ENCODE results near the gene SCD.
"Not testable (repeated sequence)": the region's sequence is repeated elsewhere in the genome, so short reads cannot be mapped to it uniquely, and the experiment has no call there.

The SCD gene

DNA sequence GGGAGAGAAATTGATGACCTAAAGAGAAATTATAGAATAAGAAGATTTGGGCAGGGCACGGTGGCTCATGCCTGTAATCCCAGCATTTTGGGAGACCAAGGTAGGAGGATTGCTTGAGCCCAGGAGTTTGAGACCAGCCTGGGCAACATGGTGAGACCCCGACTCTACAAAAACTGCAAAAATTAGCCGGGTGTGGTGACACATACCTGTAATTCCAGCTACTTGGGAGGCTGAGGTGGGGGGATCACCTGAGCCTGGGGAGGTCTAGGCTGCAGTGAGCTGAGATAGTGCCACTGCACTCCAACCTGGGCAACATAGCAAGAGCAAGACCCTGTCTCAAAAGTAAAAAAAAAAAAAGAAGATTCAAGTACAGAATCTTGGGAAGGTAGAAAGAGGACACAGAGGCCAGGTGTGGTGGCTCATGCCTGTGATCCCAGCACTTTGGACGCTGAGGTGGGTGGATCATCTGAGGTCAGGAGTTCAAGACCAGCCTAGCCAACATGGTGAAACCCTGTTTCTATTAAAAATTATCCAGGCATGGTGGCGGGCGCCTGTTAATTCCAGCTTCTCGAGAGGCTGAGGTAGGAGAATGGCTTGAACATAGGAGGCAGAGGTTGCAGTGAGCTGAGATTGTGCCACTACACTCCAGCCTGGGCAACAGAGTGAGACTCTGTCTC, 27.8 kb downstream of the SCD start:
- in situ Hi-C loops (cut with HindIII; ENCODE audit: low pct_ligation_motif_present, low pct_unique_long_range_greater_than_20kb, low sequenced_read_pairs); DNase-seq: not testable (repeated sequence)

DNA sequence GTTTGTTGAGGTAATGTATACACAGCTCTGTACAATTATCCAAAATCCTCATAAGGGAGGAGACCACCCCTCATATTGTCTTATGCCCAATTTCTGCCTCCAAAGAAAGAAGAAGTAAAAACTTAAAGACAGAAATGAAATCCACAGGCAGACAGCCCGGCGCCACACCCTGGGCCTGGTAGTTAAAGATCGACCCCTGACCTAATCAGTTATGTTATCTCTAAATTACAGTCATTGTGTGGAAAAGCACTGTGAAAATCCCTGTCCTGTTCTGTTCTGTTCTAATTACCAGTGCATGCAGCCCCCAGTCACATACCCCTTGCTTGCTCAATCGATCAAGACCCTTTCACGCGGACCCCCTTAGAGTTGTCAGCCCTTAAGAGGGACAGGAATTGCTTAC, 29.6 kb downstream of the SCD start:
- in situ Hi-C loops (cut with HindIII; ENCODE audit: low pct_ligation_motif_present, low pct_unique_long_range_greater_than_20kb, low sequenced_read_pairs); DNase-seq: not testable (repeated sequence)

- DNase-seq: no peak
- in situ Hi-C loops (cut with HindIII; ENCODE audit: low pct_ligation_motif_present, low pct_unique_long_range_greater_than_20kb, low sequenced_read_pairs): no loop called here
Observed at GRCh38 chr10:100377830-100378229, 30.8 kb downstream of the SCD start.

GRCh38 chr10:100380400-100380799, 33.4 kb downstream of the SCD start:
- DNase-seq: no peak
- in situ Hi-C loops (cut with HindIII; ENCODE audit: low pct_ligation_motif_present, low pct_unique_long_range_greater_than_20kb, low sequenced_read_pairs): no loop called here

- no peak for DNase-seq
- in situ Hi-C loops (cut with HindIII; ENCODE audit: low pct_ligation_motif_present, low pct_unique_long_range_greater_than_20kb, low sequenced_read_pairs): no loop called here
Observed at GRCh38 chr10:100382553-100382952, 35.5 kb downstream of the SCD start.

GRCh38 chr10:100383251-100383650, 36.2 kb downstream of the SCD start:
- in situ Hi-C loops (cut with HindIII; ENCODE audit: low pct_ligation_motif_present, low pct_unique_long_range_greater_than_20kb, low sequenced_read_pairs): no loop called here
- DNase-seq: no peak

GRCh38 chr10:100391163-100392002, 44.4 kb downstream of the SCD start:
- in situ Hi-C loops (cut with HindIII; ENCODE audit: low pct_ligation_motif_present, low pct_unique_long_range_greater_than_20kb, low sequenced_read_pairs): no loop called here
- DNase-seq: no peak

DNA sequence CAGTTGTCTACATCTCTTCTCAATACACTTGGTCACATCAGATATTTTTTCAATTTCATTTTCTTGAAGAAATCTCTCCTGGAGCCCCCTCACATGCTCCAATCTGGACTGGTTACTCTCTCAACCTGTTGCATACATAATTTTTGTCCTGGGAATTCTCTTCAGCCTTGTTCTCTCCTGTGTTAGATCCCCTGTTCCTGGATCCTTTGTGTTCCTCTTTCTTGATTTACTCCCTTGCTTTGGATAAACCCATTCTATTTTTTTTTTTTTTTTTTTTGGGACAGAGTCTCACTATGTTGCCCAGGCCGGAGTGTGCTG, 45.6 kb downstream of the SCD start:
- in situ Hi-C loops (cut with HindIII; ENCODE audit: low pct_ligation_motif_present, low pct_unique_long_range_greater_than_20kb, low sequenced_read_pairs): no loop called here
- DNase-seq: no peak

- in situ Hi-C loops (cut with HindIII; ENCODE audit: low pct_ligation_motif_present, low pct_unique_long_range_greater_than_20kb, low sequenced_read_pairs): no loop called here
- DNase-seq: no peak
Observed at GRCh38 chr10:100395626-100396025, 48.6 kb downstream of the SCD start.

GRCh38 chr10:100396605-100397004, 49.6 kb downstream of the SCD start:
- in situ Hi-C loops (cut with HindIII; ENCODE audit: low pct_ligation_motif_present, low pct_unique_long_range_greater_than_20kb, low sequenced_read_pairs): no loop called here

DNA sequence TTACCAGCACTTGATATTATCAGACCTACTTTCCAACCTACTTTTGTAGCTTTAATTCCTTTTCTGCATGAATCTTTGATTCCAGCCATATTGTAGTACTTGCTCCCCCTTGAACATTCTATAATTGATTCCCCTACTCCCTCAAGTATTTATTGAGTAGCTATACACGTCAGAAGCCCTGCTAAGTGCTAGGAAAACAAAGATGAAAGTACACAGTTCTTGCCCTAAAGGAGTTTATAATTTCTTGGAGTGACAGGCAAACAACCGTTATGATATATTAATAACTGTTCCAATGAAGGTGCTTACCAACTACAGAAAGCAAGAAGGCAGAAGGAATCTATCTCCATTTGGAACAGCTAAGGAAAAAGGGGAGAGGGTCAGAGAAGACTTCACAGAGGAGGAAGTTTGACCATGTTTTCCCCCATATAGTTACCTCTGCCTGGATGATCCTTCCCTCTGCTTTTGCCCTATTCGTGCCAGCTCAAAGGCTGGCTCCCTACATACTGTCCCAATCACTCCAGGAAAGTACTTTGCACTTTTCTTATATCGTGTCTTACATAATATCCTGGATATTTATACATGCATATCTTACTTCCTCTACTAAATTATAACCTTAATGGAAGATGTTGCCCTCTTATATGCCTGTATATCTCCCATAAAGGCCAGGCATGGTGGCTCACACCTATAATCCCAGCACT, 54.7 kb downstream of the SCD start:
- in situ Hi-C loops (cut with HindIII; ENCODE audit: low pct_ligation_motif_present, low pct_unique_long_range_greater_than_20kb, low sequenced_read_pairs): no loop called here
- DNase-seq: no peak

More at GRCh38 chr10:100396605-100397004, 49.6 kb downstream of the SCD start:
- no peak for DNase-seq

GRCh38 chr10:100403734-100404133, 56.7 kb downstream of the SCD start:
- DNase-seq: no peak
- in situ Hi-C loops (cut with HindIII; ENCODE audit: low pct_ligation_motif_present, low pct_unique_long_range_greater_than_20kb, low sequenced_read_pairs): no loop called here

- DNase-seq: no peak
- in situ Hi-C loops (cut with HindIII; ENCODE audit: low pct_ligation_motif_present, low pct_unique_long_range_greater_than_20kb, low sequenced_read_pairs): no loop called here
Observed at GRCh38 chr10:100413173-100413572, 66.1 kb downstream of the SCD start.
